Neural cell (in vitro differentiated cells): ENCODE results near the gene ST3GAL3. TPM values are rescaled to one million over a fixed set of nuclear protein-coding genes. Genes with fewer than 3 reads are reported as not detected.

Experiments used
- H2AFZ ChIP-seq: fragments of 200-600, 300-800 bp; sonication (generic), shearing (Covaris generic); 2 replicates; pipeline ENCODE4 v1.6.0; 2014; ENCODE audit warnings: low read depth, mild to moderate bottlenecking, antibody characterized with exemption, low read length, moderate library complexity
- H3F3A ChIP-seq: fragments of 200-600 bp; shearing (Covaris generic); 2 replicates; pipeline ENCODE4 v1.6.1; 2016; ENCODE audit warnings: mild to moderate bottlenecking, moderate library complexity, mixed read lengths, antibody characterized with exemption, low read length; ENCODE audit not compliant: insufficient read depth, poor library complexity, severe bottlenecking
- H3K27ac ChIP-seq: fragments of 200-600, 300-800 bp; sonication (generic), shearing (Covaris generic); 2 replicates; pipeline ENCODE4 v1.5.1; 2014; ENCODE audit warnings: mild to moderate bottlenecking, low read length, moderate library complexity
- H3K27me3 ChIP-seq: fragments of 300-800, 200-600 bp; sonication (generic), shearing (Covaris generic); 2 replicates; pipeline ENCODE4 v1.6.0; 2014; ENCODE audit warnings: mild to moderate bottlenecking, low read depth, low read length, moderate library complexity; ENCODE audit not compliant: insufficient read depth
- H3K36me3 ChIP-seq: fragments of 300-800, 200-600 bp; sonication (generic), shearing (Covaris generic); 2 replicates; pipeline ENCODE4 v1.5.1; 2014; ENCODE audit warnings: mild to moderate bottlenecking, antibody characterized with exemption, low read length, moderate library complexity; ENCODE audit not compliant: insufficient read depth
- H3K4me2 ChIP-seq: fragments of 300-800, 200-600 bp; sonication (generic), shearing (Covaris generic); 2 replicates; pipeline ENCODE4 v1.6.0; 2014; ENCODE audit warnings: mild to moderate bottlenecking, low read length
- H3K4me3 ChIP-seq: fragments of 300-800, 200-600 bp; sonication (generic), shearing (Covaris generic); 2 replicates; pipeline ENCODE4 v1.5.1; 2014; ENCODE audit warnings: mild to moderate bottlenecking, low read length, moderate library complexity
- H3K79me2 ChIP-seq: fragments of 200-600 bp; shearing (Covaris generic); replicated peaks from 2 replicates; pipeline ENCODE4 v1.6.0; 2014; ENCODE audit warnings: mild to moderate bottlenecking, low read length, moderate library complexity; ENCODE audit not compliant: insufficient read depth
- H3K9ac ChIP-seq: fragments of 300-800, 200-600 bp; sonication (generic), shearing (Covaris generic); 2 replicates; pipeline ENCODE4 v1.6.1; 2016; ENCODE audit warnings: mild to moderate bottlenecking, low read length, mixed read lengths
- H3K9me2 ChIP-seq: fragments of 200-600 bp; shearing (Covaris generic); 2 replicates; pipeline ENCODE4 v1.6.1; 2016; ENCODE audit warnings: mild to moderate bottlenecking, low read length, mixed read lengths; ENCODE audit not compliant: insufficient read depth
- H3K9me3 ChIP-seq: fragments of 200-600, 300-800 bp; sonication (generic), shearing (Covaris generic); 2 replicates; pipeline ENCODE4 v1.6.1; 2016; ENCODE audit warnings: mild to moderate bottlenecking, mixed run types, low read length, moderate library complexity, mixed read lengths
- H4K20me1 ChIP-seq: fragments of 200-600 bp; shearing (Covaris generic); 2 replicates; pipeline ENCODE4 v1.6.1; 2016; ENCODE audit warnings: mild to moderate bottlenecking, mixed run types; ENCODE audit not compliant: insufficient read depth
- EP300 ChIP-seq: fragments of 450-650 bp; conservative IDR thresholded peaks from 2 replicates; pipeline ENCODE4 v1.6.1; 2014; ENCODE audit warnings: antibody characterized with exemption, mild to moderate bottlenecking, moderate library complexity; ENCODE audit not compliant: poor library complexity, severe bottlenecking
- EZH2 ChIP-seq: fragments of 200-600, 300-800 bp; shearing (Covaris generic), sonication (generic); IDR thresholded peaks from 2 replicates; pipeline ENCODE4 v1.6.1; 2014; ENCODE audit warnings: antibody characterized with exemption, low read length, borderline replicate concordance, mild to moderate bottlenecking; ENCODE audit not compliant: insufficient read depth, poor library complexity, severe bottlenecking
- MXI1 ChIP-seq: fragments of 450-650 bp; conservative IDR thresholded peaks from 2 replicates; pipeline ENCODE4 v1.6.1; 2014; ENCODE audit warnings: antibody characterized with exemption, mild to moderate bottlenecking; ENCODE audit not compliant: poor library complexity, severe bottlenecking
- POLR2AphosphoS5 ChIP-seq: IDR thresholded peaks from 2 replicates; pipeline ENCODE4 v1.6.1; 2012
- RAD21 ChIP-seq: fragments of 450-650 bp; conservative IDR thresholded peaks from 2 replicates; pipeline ENCODE4 v1.6.1; 2014; ENCODE audit warnings: antibody characterized with exemption, mild to moderate bottlenecking, moderate library complexity
- REST ChIP-seq: IDR thresholded peaks from 2 replicates; pipeline ENCODE4 v1.6.1; 2012; ENCODE audit warnings: borderline replicate concordance
- SMC3 ChIP-seq: fragments of 450-650 bp; conservative IDR thresholded peaks from 2 replicates; pipeline ENCODE4 v1.6.1; 2014; ENCODE audit warnings: antibody characterized with exemption, mild to moderate bottlenecking, moderate library complexity; ENCODE audit not compliant: poor library complexity
- TAF1 ChIP-seq: IDR thresholded peaks from 2 replicates; pipeline ENCODE4 v1.6.1; 2012; ENCODE audit warnings: low read depth
- polyA plus RNA-seq: library from polyadenylated mRNA; depleted of rRNA; stranded (reverse); fragments of >200 nt; gene quantifications from 2 replicates; pipeline ENCODE4 v1.2.3, GENCODE V29; 2014
- TF ChIP-seq, protein P1 (sequence below): fragments of 450-650 bp; IDR thresholded peaks from 2 replicates; pipeline ENCODE4 v1.5.1; 2014; ENCODE audit warnings: antibody characterized with exemption, mild to moderate bottlenecking, moderate library complexity; ENCODE audit not compliant: poor library complexity, severe bottlenecking

Gene ST3GAL3
- polyA plus RNA-seq, 1 donor from 2014 or later = 36.8 TPM

DNA sequence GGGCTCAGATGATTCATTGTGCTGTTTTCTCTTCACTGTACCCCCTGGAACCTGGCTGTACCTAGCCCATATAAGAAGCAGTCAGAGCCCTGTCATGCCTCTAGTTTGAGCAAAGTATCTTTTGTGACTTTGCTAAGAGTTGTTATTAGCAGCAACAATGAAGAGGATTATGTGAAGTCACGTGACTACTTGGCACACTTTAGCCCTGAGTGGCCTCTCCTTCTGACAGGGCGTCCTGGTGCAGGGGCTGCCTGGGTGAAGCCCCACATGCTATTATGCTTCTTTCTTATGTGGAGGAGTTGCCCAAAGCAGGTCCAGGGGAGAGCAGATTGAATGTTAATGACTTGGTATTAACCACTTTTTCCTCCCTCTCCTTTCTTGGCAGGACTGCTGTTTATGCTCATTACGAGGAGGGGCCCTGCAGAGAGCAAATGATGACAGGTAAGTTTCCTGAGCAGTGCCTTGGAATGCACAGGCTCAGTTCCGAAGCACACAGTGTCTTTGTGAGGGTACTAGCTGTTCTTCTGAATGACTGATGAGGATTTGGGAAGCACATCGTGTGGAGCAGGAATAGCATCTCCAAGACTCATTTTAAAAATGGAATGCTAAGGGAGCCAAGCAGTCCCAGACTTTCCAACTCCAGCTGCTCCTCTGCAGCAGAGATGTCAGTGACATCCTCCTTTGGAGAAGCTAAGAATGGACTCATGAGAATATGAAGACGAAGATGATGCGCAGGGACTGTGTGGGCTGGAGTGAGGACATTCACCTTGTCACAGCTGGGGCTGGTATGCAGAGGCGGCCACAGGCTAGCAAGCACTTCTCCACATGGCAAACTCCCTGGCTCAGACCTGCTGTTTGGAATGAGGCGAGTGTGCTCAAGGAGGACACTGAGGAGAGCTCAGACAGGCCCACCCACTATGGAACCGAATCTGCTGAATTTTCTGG lies 15.2 kb upstream of the ST3GAL3 start:
- no peak overlapping the region for H3K27ac ChIP-seq
- no peak overlapping the region for H3K4me3 ChIP-seq

GRCh38 chr1:43693371-43693770 lies 14.0 kb upstream of the ST3GAL3 start:
- H3K27me3 ChIP-seq = no peaks in the 10 kb centered on the region
- H3K4me3 ChIP-seq = no peak overlapping the region
- H4K20me1 ChIP-seq = no peaks in the 10 kb centered on the region
- peaks cover 8% of the 10 kb centered on the region for H3K36me3 ChIP-seq
- no peaks in the 10 kb centered on the region for H3F3A ChIP-seq
- no peak overlapping the region for H3K9ac ChIP-seq
- no peaks in the 10 kb centered on the region for H3K79me2 ChIP-seq
- no peaks in the 10 kb centered on the region for H3K9me3 ChIP-seq
- H2AFZ ChIP-seq = no peak overlapping the region
- no peaks in the 10 kb centered on the region for H3K9me2 ChIP-seq
- H3K4me2 ChIP-seq = no peak overlapping the region
- no peak overlapping the region for H3K27ac ChIP-seq
- no peak for TF ChIP-seq RAD21
- TF ChIP-seq EZH2 = no peak
- TF ChIP-seq EP300 = no peak
- no peak for TF ChIP-seq TAF1
- TF ChIP-seq, protein P1, sequence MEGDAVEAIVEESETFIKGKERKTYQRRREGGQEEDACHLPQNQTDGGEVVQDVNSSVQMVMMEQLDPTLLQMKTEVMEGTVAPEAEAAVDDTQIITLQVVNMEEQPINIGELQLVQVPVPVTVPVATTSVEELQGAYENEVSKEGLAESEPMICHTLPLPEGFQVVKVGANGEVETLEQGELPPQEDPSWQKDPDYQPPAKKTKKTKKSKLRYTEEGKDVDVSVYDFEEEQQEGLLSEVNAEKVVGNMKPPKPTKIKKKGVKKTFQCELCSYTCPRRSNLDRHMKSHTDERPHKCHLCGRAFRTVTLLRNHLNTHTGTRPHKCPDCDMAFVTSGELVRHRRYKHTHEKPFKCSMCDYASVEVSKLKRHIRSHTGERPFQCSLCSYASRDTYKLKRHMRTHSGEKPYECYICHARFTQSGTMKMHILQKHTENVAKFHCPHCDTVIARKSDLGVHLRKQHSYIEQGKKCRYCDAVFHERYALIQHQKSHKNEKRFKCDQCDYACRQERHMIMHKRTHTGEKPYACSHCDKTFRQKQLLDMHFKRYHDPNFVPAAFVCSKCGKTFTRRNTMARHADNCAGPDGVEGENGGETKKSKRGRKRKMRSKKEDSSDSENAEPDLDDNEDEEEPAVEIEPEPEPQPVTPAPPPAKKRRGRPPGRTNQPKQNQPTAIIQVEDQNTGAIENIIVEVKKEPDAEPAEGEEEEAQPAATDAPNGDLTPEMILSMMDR = no peak
- TF ChIP-seq SMC3 = no peak

More for the DNA sequence above, 15.2 kb upstream of the ST3GAL3 start:
- TF ChIP-seq REST (no peak), RAD21 (no peak), MXI1 (no peak), EZH2 (no peak), EP300 (no peak), POLR2AphosphoS5 (no peak), TAF1 (no peak), SMC3 (no peak)
- TF ChIP-seq, protein P1 = no peak
- no peak overlapping the region for H2AFZ ChIP-seq
- H3K9me3 ChIP-seq = no peaks in the 10 kb centered on the region
- peaks cover 8% of the 10 kb centered on the region for H3K36me3 ChIP-seq
- H4K20me1 ChIP-seq = no peaks in the 10 kb centered on the region
- H3K9ac ChIP-seq = no peak overlapping the region
- no peaks in the 10 kb centered on the region for H3K9me2 ChIP-seq
- H3F3A ChIP-seq = no peaks in the 10 kb centered on the region
- no peak overlapping the region for H3K4me2 ChIP-seq
- no peaks in the 10 kb centered on the region for H3K79me2 ChIP-seq
- H3K27me3 ChIP-seq = no peaks in the 10 kb centered on the region
